ENCODE results near the gene NSL1. TPM values are rescaled to one million over a fixed set of nuclear protein-coding genes. Genes with fewer than 3 reads are reported as not detected.

NSL1 gene
- total RNA-seq, 1 donor from 2014 or later: 42.1 TPM

DNA sequence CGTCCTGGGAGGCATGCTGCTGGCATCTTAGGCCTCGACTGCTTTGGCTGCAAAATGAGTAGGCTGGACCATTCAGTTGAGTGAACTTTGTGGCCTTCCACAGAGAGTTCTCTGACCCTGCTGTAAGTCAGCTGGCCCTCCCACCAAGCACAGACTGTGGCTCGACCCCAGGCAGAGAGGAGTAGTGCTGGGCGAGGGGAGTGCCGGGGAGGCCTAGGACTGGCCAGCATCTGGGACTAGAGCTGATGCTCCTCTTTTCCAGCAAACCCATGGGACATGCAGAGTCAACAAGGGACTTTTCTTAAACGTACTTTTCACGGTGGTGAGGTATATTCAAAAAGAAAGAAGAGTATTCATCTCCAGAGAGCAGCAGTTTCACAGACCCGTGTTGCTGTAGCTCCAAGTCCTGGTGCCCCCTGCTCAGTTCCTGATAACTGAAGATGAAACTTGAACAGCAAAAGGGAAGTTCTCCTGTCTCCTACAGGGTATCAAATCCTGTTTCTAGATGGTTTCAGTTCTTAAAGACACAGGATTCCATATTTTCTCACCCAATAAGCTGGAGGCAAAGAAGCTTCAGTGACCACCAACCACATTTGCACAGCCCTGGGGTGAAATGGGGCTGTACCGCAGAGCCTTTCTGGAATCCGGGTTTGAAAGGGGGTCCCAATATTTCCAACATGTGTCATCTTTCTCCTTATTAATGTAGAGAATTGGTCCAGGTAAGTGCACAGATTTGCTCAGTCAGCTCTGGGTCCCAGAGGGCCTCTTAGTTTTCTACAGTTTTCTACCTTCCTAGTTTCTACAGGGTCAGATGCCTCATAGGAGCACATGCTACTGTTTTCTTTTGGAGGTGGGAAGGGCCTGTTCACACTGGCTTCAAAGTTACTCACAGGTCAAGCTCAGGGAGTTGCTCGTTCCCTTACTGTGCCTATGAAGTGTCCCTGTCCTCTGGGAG, 112.8 kb downstream of the NSL1 start:
- DNase-seq (ENCODE audit: extremely low spot score, unreplicated experiment): peak; percentile 10
- TF ChIP-seq, protein P1, sequence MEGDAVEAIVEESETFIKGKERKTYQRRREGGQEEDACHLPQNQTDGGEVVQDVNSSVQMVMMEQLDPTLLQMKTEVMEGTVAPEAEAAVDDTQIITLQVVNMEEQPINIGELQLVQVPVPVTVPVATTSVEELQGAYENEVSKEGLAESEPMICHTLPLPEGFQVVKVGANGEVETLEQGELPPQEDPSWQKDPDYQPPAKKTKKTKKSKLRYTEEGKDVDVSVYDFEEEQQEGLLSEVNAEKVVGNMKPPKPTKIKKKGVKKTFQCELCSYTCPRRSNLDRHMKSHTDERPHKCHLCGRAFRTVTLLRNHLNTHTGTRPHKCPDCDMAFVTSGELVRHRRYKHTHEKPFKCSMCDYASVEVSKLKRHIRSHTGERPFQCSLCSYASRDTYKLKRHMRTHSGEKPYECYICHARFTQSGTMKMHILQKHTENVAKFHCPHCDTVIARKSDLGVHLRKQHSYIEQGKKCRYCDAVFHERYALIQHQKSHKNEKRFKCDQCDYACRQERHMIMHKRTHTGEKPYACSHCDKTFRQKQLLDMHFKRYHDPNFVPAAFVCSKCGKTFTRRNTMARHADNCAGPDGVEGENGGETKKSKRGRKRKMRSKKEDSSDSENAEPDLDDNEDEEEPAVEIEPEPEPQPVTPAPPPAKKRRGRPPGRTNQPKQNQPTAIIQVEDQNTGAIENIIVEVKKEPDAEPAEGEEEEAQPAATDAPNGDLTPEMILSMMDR (conservative IDR thresholded peaks at IDR 0.05): no peak

DNA sequence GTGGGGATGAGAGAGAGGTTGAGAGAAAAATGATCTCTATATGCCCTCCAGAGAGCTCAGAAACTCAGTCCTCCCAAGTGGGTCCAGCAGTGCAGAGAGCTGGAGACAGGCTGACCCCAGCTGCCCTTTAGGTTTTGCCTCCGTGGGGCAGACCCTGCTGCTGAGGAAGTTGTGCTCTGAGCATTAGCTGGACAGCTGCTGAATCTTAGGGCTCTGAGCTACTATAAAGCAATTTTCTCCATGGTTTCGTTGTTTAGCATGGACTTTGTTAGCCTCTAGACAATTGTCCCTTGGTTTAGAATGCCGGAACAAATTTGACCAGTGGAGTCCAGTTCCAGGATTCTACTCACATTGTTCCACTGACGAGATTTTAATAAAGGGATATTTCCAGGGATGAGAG, 114.0 kb downstream of the NSL1 start:
- DNase-seq (ENCODE audit: extremely low spot score, unreplicated experiment): no peak
- H3K27ac Mint-ChIP-seq: no peak overlapping the region
- no peaks in the 10 kb centered on the region for H3K36me3 Mint-ChIP-seq
- no peaks in the 10 kb centered on the region for H3K4me1 Mint-ChIP-seq (ENCODE audit: unreplicated experiment)
- H3K4me3 Mint-ChIP-seq: no peak overlapping the region
- peaks cover 16% of the 10 kb centered on the region for H3K27me3 Mint-ChIP-seq
- H3K9me3 Mint-ChIP-seq: no peaks in the 10 kb centered on the region
- TF ChIP-seq, protein P1 (conservative IDR thresholded peaks at IDR 0.05): no peak

More for the DNA sequence above, 112.8 kb downstream of the NSL1 start:
- no peaks in the 10 kb centered on the region for H3K9me3 Mint-ChIP-seq
- no peak overlapping the region for H3K27ac Mint-ChIP-seq
- no peaks in the 10 kb centered on the region for H3K4me1 Mint-ChIP-seq (ENCODE audit: unreplicated experiment)
- H3K36me3 Mint-ChIP-seq: no peaks in the 10 kb centered on the region
- no peak overlapping the region for H3K4me3 Mint-ChIP-seq
- peaks cover 23% of the 10 kb centered on the region for H3K27me3 Mint-ChIP-seq

DNA sequence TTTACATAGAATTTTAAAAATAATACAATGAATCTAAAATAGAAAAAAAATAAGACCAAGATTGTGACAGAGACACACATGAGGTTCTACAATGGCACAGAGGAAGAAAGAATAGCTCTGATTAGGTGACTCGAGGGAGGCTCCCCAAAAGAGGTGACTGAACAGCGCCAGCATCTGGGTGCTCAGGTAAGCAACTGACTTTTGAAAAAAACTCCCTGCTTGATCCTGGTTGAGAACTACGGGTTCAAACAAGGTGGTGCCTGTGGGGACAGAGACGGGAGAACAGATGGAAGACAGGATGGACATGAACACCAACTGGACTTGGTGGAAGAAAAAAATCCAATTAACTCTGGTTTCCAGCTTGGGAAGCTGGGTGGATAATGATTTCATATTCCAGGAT, 114.4 kb downstream of the NSL1 start:
- Mint-ChIP-seq H3K4me1 (ENCODE audit: unreplicated experiment) (no peaks in the 10 kb centered on the region), H3K27me3 (peaks cover 16% of the 10 kb centered on the region), H3K9me3 (no peaks in the 10 kb centered on the region), H3K4me3 (no peak overlapping the region), H3K36me3 (no peaks in the 10 kb centered on the region), H3K27ac (no peak overlapping the region)
- TF ChIP-seq, protein P1 (conservative IDR thresholded peaks at IDR 0.05): no peak
- no peak for DNase-seq (ENCODE audit: extremely low spot score, unreplicated experiment)

Other genes with a start within 250 kb of the NSL1 start
- 23.9 and 117 TPM in 2 replicates for gene ATF3, start 183.0 kb downstream of the NSL1 start, total RNA-seq (ENCODE audit: low replicate concordance)
- gene BATF3, start 91.9 kb downstream of the NSL1 start, total RNA-seq (ENCODE audit: low replicate concordance): 0.55 and 0.72 TPM in 2 replicates
- gene TATDN3, start 117 bp upstream of the NSL1 start, total RNA-seq (ENCODE audit: low replicate concordance): 12.5 and 13.8 TPM in 2 replicates
- not detected in 2 replicates for gene SPATA45, start 55.9 kb upstream of the NSL1 start, total RNA-seq (ENCODE audit: low replicate concordance)
- gene FLVCR1, start 66.5 kb upstream of the NSL1 start, total RNA-seq (ENCODE audit: low replicate concordance): 20.5 and 22.0 TPM in 2 replicates
- gene VASH2, start 158.8 kb upstream of the NSL1 start, total RNA-seq (ENCODE audit: low replicate concordance): 3.5 and 27.4 TPM in 2 replicates
- gene ANGEL2, start 224.1 kb upstream of the NSL1 start, total RNA-seq (ENCODE audit: low replicate concordance): 22.2 and 36.0 TPM in 2 replicates